ENCODE measurements around the gene DCAF11. TPM values are rescaled to one million over a fixed set of nuclear protein-coding genes. Genes with fewer than 3 reads are reported as not detected.

Gene DCAF11
- total and polyA plus RNA-seq, 2 of the 13 experiments (the other 11 are each of a cell fraction or from before 2014, with no cell fraction given): 150 to 257 TPM

- TF ChIP-seq ZNF281 (CRISPR knock-in tag; IDR thresholded peaks at IDR 0.05; ENCODE audit: borderline replicate concordance): 0 out of 2 replicates have a peak, but pooled peaks have one; percentile 5
- no peak for TF ChIP-seq SRSF4 (IDR thresholded peaks at IDR 0.05; ENCODE audit: low read depth, low read length, poor library complexity, severe bottlenecking)
- TF ChIP-seq, protein P1, sequence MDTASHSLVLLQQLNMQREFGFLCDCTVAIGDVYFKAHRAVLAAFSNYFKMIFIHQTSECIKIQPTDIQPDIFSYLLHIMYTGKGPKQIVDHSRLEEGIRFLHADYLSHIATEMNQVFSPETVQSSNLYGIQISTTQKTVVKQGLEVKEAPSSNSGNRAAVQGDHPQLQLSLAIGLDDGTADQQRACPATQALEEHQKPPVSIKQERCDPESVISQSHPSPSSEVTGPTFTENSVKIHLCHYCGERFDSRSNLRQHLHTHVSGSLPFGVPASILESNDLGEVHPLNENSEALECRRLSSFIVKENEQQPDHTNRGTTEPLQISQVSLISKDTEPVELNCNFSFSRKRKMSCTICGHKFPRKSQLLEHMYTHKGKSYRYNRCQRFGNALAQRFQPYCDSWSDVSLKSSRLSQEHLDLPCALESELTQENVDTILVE (CRISPR knock-in tag; IDR thresholded peaks at IDR 0.05): no peak
- TF ChIP-seq, protein P2, sequence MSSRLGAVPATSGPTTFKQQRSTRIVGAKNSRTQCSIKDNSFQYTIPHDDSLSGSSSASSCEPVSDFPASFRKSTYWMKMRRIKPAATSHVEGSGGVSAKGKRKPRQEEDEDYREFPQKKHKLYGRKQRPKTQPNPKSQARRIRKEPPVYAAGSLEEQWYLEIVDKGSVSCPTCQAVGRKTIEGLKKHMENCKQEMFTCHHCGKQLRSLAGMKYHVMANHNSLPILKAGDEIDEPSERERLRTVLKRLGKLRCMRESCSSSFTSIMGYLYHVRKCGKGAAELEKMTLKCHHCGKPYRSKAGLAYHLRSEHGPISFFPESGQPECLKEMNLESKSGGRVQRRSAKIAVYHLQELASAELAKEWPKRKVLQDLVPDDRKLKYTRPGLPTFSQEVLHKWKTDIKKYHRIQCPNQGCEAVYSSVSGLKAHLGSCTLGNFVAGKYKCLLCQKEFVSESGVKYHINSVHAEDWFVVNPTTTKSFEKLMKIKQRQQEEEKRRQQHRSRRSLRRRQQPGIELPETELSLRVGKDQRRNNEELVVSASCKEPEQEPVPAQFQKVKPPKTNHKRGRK (CRISPR knock-in tag; IDR thresholded peaks at IDR 0.05): peak; percentile 86; the same call in 1 of the 2 replicates
- no peak for TF ChIP-seq RFX5 (IDR thresholded peaks at IDR 0.05; ENCODE audit: low read depth, low read length)
- no peak for TF ChIP-seq ZNF280B (CRISPR knock-in tag; IDR thresholded peaks at IDR 0.05; ENCODE audit: borderline replicate concordance)
- no peak for TF ChIP-seq ZNF816 (CRISPR knock-in tag; IDR thresholded peaks at IDR 0.05; ENCODE audit: borderline replicate concordance)
- 0 out of 2 replicates have a peak, but pooled peaks have one; percentile 64 for TF ChIP-seq MATR3 (CRISPR knock-in tag; IDR thresholded peaks at IDR 0.05)
- TF ChIP-seq ZNF891 (CRISPR knock-in tag; IDR thresholded peaks at IDR 0.05): no peak
- no peak; the same call in 1 of the 2 replicates for TF ChIP-seq ZNF619 (CRISPR knock-in tag; IDR thresholded peaks at IDR 0.05)
- no peak for TF ChIP-seq PAWR (CRISPR knock-in tag; IDR thresholded peaks at IDR 0.05; ENCODE audit: borderline replicate concordance)
- no peak for TF ChIP-seq ZNF142 (CRISPR knock-in tag; IDR thresholded peaks at IDR 0.05)
These were observed 21.2 kb upstream of the DCAF11 start (continued) for GRCh38 chr14:24093207-24093900.
